Measurements from ENCODE around the gene NOS1AP. TPM values are rescaled to one million over a fixed set of nuclear protein-coding genes. Genes with fewer than 3 reads are reported as not detected.

The NOS1AP gene
- total and polyA plus RNA-seq, 9 of the 15 experiments (the other 6 are each of a cell fraction or from before 2014, with no cell fraction given): 0.07 to 1.5 (median 0.22) TPM

DNA sequence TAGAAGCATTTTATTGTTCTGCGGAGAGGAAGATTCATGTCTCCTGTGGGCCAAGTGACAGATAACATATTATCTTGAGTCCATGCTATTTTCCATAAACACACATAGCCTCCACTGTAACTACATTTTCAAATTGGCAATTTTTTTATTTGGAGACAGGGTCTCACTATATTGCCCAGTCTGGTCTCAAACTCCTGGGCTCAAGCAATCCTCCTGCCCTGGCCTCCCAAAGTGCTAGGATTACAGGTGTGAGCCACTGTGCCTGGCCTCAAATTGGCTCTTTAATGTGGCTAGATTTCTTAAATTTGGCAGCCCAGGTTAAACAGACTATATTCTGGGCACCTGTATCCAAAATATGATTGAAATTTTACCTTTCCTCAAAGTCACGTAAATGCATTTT, 13.8 kb downstream of the NOS1AP start:
- no peak overlapping the region for H3K4me2 ChIP-seq (ENCODE audit: insufficient read depth, low read length)
- FAIRE-seq (no peak), ATAC-seq (no peak), DNase-seq (ENCODE audit: extremely low read depth in 1 of 4, low spot score in 3 of 4) (no peak)
- no peaks in the 10 kb centered on the region for H3K27me3 ChIP-seq (ENCODE audit: control insufficient read depth in 2 of 2, insufficient read depth in 2 of 2, low read length in 2 of 2)
- H2AFZ ChIP-seq (ENCODE audit: low read depth, low read length): no peak overlapping the region
- H3K79me2 ChIP-seq (ENCODE audit: control insufficient read depth, insufficient read depth, low read length): no peaks in the 10 kb centered on the region
- WGBS (ENCODE audit: insufficient coverage, low coverage, missing lambda C conversion rate): 35% methylated on average over 2 of the region's 2 CpGs
- H3K4me1 ChIP-seq (replicated peaks in 1 of 2; ENCODE audit: control insufficient read depth in 2 of 2, insufficient read depth in 2 of 2, low read length in 2 of 2): no peaks in the 10 kb centered on the region
- H3K9ac ChIP-seq (ENCODE audit: insufficient read depth in 1 of 2, low read depth in 2 of 2, low read length in 2 of 2): no peak overlapping the region
- in situ Hi-C loops (cut with MboI): no loop called here
- H3K9me1 ChIP-seq (ENCODE audit: control insufficient read depth, insufficient read depth, low read length): no peaks in the 10 kb centered on the region
- no peaks in the 10 kb centered on the region for H4K20me1 ChIP-seq (replicated peaks; ENCODE audit: control insufficient read depth, insufficient read depth, low read length)
- TF ChIP-seq ZNF121 (CRISPR knock-in tag; conservative IDR thresholded peaks at IDR 0.05): peak; percentile 58; the same call in 1 of the 2 replicates
- no peak for TF ChIP-seq ZNF253 (CRISPR knock-in tag; conservative IDR thresholded peaks at IDR 0.05)
- H3K4me3 ChIP-seq: no peak overlapping the region
- no TSS peak for BruUV-seq (replicated peaks)
- H3K36me3 ChIP-seq (ENCODE audit: control insufficient read depth, insufficient read depth, low read length): no peaks in the 10 kb centered on the region
- intact Hi-C loops (cut with micrococcal nuclease): no loop called here
- POLR2A ChIA-PET: interaction anchor here (0.6 to 0.9 kb wide), 2 partner anchors 8 to 13 kb away, joined by 3 read pairs; no protein-coding TSS in a partner anchor
- no peaks in the 10 kb centered on the region for H3K9me3 ChIP-seq (replicated peaks; ENCODE audit: control insufficient read depth, insufficient read depth, low read depth, low read length)
- CTCF ChIA-PET (ENCODE audit: low intra/inter-chr PET ratio): no interaction called here
- H3K27ac ChIP-seq (ENCODE audit: extremely low read depth, low read depth, low read length): no peak overlapping the region

DNA sequence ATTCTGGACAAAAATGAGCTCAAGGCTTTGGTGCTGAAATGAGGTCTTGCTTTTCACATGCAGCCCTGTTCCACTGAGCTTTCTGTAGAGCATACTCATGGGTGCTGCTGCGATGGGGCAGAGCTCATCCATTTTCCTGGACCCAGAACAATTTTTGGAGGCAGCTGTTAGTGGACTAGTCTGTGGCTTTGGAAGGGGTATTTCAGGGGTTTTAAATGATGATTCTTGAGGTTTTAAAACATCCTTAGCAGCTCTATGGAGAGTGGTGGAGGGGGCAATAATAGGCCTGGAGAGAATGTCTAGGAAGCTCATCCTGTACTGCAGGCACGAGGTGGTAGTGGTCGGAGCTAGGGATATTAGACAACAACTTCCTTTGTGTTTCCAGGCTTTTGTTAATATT, 16.5 kb downstream of the NOS1AP start:
- Histone ChIP-seq H3K79me2 (ENCODE audit: control insufficient read depth, insufficient read depth, low read length) (no peaks in the 10 kb centered on the region), H3K27me3 (ENCODE audit: control insufficient read depth in 2 of 2, insufficient read depth in 2 of 2, low read length in 2 of 2) (no peaks in the 10 kb centered on the region), H3K9me3 (replicated peaks; ENCODE audit: control insufficient read depth, insufficient read depth, low read depth, low read length) (no peaks in the 10 kb centered on the region), H3K9ac (ENCODE audit: insufficient read depth in 1 of 2, low read depth in 2 of 2, low read length in 2 of 2) (no peak overlapping the region), H4K20me1 (replicated peaks; ENCODE audit: control insufficient read depth, insufficient read depth, low read length) (no peaks in the 10 kb centered on the region), H3K27ac (ENCODE audit: extremely low read depth, low read depth, low read length) (no peak overlapping the region), H3K9me1 (ENCODE audit: control insufficient read depth, insufficient read depth, low read length) (no peaks in the 10 kb centered on the region), H2AFZ (ENCODE audit: low read depth, low read length) (no peak overlapping the region), H3K36me3 (ENCODE audit: control insufficient read depth, insufficient read depth, low read length) (no peaks in the 10 kb centered on the region), H3K4me2 (ENCODE audit: insufficient read depth, low read length) (no peak overlapping the region), H3K4me3 (no peak overlapping the region), H3K4me1 (replicated peaks in 1 of 2; ENCODE audit: control insufficient read depth in 2 of 2, insufficient read depth in 2 of 2, low read length in 2 of 2) (no peaks in the 10 kb centered on the region)
- BruUV-seq (replicated peaks): no TSS peak
- FAIRE-seq (no peak), ATAC-seq (no peak), DNase-seq (ENCODE audit: extremely low read depth in 1 of 4, low spot score in 3 of 4) (no peak)
- intact Hi-C loops (cut with micrococcal nuclease): no loop called here
- CTCF ChIA-PET (ENCODE audit: low intra/inter-chr PET ratio): no interaction called here
- POLR2A ChIA-PET: interaction anchor here (0.7 to 2.1 kb wide), 4 partner anchors 10 to 796 kb away, joined by 3 to 8 read pairs (median 4); partner anchors contain the start of gene NOS1AP
- WGBS (ENCODE audit: insufficient coverage, low coverage, missing lambda C conversion rate): 0% methylated on average over 3 of the region's 3 CpGs
- in situ Hi-C loops (cut with MboI): no loop called here
- TF ChIP-seq RAD51 (IDR thresholded peaks at IDR 0.05; ENCODE audit: borderline replicate concordance, low read depth) (no peak), CHD4 (IDR thresholded peaks at IDR 0.05; ENCODE audit: insufficient read depth, insufficient replicate concordance, low read depth, low read length, poor library complexity, severe bottlenecking) (no peak), GATAD2B (IDR thresholded peaks at IDR 0.05; ENCODE audit: borderline replicate concordance) (no peak), SRSF3 (IDR thresholded peaks at IDR 0.05; ENCODE audit: insufficient read depth, low read length) (no peak), SMAD4 (CRISPR knock-in tag; conservative IDR thresholded peaks at IDR 0.05) (no peak), HSF4 (CRISPR knock-in tag; IDR thresholded peaks at IDR 0.05; ENCODE audit: borderline replicate concordance) (no peak), HNRNPL (IDR thresholded peaks at IDR 0.05; ENCODE audit: low read depth, low read length) (no peak), RBM14 (IDR thresholded peaks at IDR 0.05; ENCODE audit: borderline replicate concordance, insufficient read depth, low read depth, low read length) (no peak)
- TF ChIP-seq, protein P1, sequence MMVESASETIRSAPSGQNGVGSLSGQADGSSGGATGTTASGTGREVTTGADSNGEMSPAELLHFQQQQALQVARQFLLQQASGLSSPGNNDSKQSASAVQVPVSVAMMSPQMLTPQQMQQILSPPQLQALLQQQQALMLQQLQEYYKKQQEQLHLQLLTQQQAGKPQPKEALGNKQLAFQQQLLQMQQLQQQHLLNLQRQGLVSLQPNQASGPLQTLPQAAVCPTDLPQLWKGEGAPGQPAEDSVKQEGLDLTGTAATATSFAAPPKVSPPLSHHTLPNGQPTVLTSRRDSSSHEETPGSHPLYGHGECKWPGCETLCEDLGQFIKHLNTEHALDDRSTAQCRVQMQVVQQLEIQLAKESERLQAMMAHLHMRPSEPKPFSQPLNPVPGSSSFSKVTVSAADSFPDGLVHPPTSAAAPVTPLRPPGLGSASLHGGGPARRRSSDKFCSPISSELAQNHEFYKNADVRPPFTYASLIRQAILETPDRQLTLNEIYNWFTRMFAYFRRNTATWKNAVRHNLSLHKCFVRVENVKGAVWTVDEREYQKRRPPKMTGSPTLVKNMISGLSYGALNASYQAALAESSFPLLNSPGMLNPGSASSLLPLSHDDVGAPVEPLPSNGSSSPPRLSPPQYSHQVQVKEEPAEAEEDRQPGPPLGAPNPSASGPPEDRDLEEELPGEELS (CRISPR knock-in tag; IDR thresholded peaks at IDR 0.05; ENCODE audit: borderline replicate concordance): no peak
- TF ChIP-seq, protein P2, sequence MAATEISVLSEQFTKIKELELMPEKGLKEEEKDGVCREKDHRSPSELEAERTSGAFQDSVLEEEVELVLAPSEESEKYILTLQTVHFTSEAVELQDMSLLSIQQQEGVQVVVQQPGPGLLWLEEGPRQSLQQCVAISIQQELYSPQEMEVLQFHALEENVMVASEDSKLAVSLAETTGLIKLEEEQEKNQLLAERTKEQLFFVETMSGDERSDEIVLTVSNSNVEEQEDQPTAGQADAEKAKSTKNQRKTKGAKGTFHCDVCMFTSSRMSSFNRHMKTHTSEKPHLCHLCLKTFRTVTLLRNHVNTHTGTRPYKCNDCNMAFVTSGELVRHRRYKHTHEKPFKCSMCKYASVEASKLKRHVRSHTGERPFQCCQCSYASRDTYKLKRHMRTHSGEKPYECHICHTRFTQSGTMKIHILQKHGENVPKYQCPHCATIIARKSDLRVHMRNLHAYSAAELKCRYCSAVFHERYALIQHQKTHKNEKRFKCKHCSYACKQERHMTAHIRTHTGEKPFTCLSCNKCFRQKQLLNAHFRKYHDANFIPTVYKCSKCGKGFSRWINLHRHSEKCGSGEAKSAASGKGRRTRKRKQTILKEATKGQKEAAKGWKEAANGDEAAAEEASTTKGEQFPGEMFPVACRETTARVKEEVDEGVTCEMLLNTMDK (IDR thresholded peaks at IDR 0.05; ENCODE audit: borderline replicate concordance, insufficient read depth, low read depth, low read length, poor library complexity, severe bottlenecking): no peak
